NCI-H345 treated with DMSO at 0.1 percent for 48 hours (cell line): ENCODE measurements around the gene DNM3.

Experiments
- DNase-seq: peaks from one replicate; lab custom pipeline; 2025; ENCODE audit not compliant: unreplicated experiment; lab: John Stamatoyannopoulos, UW

The DNM3 gene

DNA sequence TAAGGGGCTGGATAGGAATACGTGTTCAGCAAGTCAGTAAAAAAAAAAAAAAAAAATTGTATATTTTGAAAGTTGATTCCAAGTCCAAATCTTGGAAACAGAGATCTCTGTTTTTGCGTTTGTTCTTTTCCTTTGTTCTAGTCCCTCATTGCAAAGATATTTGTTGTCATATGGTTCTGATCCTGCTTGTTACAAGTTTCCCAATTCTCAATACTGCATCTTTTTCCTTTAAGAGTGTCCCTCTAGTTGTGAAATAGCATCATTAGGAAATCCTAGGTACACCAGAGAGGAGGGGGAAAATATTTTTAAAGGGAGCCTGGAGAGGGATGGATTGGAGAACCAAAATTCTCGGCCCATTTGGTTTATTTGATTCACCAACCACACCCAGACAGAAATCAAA is 426.9 kb downstream of the DNM3 start:
- DNase-seq: no peak

DNA sequence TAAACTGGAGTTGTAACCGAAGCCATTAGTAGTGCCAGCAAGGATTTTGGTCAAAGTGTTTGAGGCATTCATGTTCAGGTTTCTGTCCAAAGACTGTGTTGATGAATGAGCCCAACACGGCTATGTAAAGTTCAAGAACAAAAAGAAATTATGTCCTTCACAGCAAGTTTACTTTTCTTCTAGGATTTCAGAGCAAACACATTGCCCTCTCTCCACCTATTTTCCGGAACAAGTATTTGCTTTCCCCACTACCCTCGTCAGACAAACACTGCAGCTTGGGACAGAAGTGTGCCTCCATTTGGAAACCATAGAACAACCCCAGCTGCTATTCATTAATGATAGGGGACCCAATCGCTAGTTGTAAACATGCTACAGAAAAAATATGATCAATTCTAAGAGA is 427.8 kb downstream of the DNM3 start:
- no peak for DNase-seq

DNA sequence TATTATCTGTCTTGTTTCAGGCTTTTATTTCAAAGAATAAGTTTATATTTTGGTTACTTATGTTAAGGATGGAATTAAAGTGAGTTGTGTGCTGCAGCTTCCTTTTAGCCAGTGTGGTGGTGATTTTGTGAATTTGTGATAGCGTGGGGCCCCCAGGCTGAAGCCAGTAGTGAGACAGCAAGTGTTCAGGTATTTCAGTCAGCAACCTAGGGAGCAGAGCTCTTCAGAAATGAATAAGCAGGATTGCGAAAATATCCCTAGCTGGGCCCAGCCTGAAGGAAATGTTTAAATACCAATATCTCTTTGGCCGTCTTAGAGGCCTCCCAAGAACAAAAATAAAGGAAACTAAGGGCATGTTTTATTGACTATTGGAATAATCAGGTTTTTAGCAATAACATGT is 428.3 kb downstream of the DNM3 start:
- no peak for DNase-seq

DNA sequence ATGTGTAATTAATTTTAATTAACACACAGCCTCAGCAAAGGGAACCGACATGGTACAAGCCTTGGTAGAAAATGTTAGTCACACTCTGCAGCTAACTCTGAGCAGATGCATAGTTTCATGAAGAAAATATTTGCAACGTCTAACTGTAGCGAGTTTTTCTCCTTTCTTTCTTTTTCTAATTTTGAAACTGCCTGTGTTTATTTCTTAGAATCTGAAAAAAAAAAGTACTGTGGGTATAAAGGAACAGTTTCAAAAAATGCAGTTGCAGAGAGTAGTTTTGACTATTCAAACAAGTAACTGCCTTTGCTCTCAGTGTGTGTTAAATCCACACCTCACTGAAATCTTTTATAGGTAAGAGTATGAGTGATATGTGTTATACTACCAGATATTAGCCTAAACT is 429.3 kb downstream of the DNM3 start:
- no peak for DNase-seq

DNA sequence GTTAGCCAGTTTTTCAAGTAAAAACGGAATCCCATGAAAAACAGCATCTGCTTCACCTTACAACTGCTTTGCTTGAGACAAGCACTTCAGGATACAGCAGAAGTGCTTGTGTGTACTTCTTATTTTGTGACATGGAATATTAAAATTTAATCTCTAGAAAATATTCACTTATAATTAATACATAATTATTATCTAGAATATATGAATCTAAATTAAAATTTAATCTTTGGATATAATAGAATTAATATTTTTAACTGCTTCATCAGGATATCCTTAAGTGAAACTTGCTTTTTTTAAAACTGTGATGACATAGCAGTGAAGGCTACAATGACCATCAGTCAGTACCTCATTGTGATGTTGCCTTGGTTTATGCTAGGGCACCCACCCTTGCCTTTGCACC is 430.8 kb downstream of the DNM3 start:
- DNase-seq: no peak

DNA sequence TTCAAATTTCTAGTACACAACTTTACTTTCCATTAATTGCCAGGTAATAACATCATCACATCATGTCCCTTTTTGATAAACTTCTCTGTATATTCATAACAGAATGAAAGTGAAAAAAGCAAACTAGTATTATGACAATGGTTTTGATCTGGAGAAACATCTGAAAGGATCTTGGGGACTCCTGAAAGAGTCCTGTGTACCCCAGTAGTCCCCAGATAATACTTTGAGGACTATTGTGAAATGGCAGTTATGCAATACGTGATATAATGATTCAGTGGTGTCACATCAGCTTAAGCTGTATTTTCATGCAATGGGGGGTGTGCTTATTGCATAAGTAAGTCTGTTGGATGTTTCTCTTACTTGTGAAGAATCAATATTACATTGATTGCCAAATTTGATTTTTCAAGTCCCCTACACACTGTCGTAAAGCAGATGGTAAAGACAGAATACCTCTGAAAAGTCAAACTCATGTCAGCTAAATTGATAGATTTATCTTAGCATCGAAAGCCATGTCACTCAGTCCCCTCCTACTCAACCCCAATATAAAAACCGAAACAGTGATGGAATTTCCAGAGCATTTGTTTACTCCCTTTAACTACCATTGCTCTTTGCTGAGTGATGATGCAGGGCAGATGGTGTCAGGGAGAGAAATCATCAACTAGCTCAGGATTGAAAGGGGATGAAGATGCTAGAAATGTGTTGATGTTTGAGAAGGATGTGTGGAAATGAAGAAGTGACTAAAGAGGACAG is 432.5 kb downstream of the DNM3 start:
- no peak for DNase-seq

DNA sequence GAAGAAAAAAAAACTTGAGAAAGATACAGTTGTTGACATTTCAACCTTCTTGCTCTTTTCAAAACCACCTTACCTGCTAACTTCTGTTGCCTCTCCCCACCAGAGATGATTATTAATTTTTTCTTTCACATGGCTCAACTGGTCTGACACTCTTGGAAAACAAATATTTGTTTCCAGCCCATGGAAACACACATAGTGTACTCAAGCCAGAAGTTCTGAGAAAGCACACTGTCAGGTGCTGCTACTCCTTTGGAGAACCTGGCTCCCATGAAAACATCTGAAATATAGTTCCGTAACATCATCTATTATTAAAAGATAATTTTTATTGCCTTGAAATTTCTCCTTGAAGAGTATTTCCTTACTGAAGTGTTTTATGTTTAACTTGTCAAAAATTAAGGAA is 434.2 kb downstream of the DNM3 start:
- DNase-seq: no peak

DNA sequence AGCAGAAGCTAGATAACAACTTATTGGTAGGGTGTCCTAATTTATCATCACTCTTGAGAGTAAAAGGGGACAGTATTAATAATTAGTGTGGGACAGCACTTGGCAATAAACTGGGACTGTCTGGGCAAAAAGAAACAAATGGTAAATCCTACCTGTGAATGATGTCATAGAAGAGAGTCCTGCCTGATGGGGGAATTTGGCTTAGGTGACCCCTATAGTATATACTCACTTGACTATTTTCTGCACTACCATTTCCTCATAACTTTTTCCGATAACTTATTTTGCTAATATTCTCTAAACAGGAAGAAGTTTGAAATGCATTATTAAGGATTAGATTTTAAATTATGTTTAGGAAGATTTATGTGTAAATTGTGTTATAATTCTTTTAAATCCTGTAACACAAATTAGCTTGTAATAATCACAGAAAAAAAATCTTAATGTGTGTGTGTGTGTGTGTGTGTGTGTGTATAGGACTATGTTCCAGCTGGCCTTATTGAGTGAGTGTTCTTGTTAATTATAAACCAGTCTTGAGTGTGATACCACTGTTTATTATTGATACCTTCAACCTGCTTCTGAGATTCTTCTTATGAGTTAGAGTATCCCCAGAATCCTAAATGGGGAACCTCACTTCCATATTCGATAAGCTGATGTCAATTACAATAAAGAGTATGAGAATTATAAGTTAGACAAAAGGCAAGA is 435.0 kb downstream of the DNM3 start:
- no peak for DNase-seq

DNA sequence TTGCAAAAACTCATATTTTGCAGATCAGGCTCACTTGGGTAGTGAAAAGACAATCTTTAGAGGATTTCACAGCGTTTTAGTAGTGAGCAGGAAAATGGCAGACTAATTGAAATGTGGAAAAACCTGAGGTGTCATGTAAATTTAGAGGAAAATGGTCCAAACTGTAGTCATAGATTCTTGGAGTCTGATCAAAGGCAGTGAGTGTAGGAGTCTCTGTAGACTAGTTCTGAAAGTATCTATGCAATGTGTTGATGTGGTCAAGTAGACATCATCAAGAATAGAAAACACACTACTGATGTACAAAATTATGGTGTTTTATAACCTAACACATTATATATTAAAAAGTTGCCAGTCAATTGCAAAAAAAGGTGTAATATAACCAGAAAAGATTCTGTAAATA is 436.0 kb downstream of the DNM3 start:
- DNase-seq: no peak

DNA sequence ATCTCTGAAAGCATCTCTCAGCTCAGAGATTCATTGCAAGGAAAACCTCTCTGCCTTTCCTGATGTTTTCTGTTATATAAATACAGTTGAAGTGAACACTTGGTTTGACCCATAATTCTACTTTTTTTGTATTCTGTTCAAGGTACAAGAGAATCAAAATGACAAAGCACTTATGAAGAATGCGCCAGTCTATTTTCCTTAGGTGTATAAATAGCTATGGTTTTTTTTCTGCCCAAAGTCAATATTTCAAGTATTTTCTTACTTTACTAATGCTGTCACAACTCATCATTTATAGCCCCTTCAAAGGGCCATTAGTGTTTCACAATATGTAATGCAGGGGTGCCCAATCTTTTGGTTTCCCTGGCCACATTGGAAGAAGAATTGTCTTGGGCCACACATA is 436.7 kb downstream of the DNM3 start:
- DNase-seq: no peak

DNA sequence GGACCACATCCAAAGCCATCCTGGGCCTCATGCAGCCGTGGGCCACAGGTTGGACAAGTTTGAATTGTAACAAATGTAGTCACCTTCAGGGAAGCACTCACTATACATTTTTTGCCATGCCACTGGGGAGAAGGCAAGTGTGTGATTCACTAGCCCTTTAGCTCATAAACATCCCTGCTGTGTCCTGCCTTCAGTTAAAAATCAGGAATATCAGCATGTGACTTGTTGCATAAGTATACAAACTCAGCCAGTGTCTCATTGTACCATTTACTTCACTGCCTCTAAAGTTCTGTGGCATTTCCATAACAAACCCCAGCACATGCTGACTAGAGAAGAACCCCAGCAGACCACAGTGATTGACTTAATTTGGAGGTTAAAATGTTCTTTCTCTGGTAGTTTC is 437.2 kb downstream of the DNM3 start:
- no peak for DNase-seq

DNA sequence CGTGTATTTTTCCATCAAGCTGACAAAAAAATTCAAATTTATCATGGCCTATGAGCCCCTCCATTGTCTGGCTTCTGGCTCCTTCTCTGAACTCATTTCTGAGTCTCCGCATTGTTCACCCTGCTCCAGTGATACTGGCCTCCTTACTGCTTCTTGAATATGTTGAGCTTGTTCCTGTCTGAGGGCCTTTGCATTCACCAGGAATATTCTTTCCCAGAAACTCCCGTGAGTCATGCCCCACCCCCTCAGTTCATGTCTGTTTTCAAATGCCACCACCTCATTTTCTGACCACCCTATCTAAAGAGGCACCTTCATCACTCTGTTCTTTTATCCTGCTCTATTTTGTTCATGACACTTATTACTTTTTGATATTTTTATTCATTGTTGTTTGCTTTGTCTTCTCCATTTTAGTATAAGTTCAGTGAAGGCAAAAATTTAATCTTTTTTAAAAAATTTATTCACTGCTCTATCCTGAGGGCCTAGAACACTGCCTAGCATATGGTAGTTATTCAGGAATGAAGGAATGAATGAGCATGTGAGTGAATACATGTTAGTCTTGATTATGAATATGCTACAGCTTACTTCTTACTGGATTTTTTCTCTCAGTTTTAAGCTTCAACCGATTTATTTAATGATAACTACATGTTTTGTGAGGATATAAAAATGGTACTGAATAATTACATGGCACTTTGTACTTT is 438.8 kb downstream of the DNM3 start:
- no peak for DNase-seq

DNA sequence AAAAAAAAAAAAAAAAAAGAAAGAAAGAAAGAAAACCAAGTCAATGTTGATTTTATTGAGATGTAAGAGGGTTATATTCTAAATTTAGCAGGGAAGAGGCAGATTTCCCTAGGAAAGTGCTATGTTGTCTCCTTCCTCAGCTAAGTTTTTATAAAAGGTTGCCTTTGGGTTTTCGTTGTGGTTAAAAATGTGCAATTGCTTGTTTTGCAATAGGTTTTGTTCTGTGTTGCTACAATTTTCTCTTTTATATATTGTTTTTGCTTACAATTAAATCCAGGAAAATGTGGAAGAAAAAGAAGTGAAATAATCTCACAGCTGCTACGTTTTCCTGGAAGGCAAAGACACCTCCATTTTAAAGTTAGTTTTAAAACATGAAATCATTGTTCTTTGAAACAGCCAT is 442.5 kb downstream of the DNM3 start:
- DNase-seq: no peak

DNA sequence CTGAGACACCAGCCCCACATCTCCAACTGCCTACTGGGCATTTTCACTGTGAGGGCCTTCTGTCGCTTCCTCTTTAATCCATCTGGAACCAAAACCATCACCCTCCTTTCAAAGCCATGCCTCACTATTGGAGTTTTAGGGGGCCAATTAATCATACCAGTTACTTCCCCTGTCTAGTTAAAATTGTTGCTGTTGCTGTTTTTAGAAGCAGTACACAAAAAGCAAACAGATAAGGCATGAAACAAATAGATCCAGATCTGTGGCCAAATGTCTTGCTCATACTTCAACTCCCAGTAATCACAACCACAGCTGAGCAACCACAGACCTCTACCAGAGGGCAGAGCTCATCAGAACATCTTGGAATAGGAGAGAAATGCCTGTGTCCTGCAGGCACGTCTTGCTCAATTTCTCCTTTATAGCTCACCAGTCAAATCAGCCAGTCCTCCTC is 445.4 kb downstream of the DNM3 start:
- no peak for DNase-seq

DNA sequence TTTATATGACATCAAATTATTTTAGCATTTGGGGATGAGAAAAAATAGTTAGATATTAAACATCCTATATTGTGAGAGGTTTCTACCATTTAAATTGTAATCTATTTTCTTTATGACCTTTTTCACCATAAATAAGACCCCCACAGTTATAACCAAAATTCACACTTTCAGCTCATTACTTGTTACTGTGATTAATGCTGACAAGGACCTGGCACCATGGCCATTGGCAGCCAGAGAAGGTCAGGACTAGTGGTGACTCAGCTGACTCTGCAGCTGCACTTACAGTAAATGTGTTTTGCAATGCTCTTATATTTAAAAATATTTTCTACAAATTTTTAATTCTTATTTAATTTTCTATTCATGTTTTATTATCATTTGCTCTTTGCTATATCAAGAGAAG is 445.9 kb downstream of the DNM3 start:
- no peak for DNase-seq

DNA sequence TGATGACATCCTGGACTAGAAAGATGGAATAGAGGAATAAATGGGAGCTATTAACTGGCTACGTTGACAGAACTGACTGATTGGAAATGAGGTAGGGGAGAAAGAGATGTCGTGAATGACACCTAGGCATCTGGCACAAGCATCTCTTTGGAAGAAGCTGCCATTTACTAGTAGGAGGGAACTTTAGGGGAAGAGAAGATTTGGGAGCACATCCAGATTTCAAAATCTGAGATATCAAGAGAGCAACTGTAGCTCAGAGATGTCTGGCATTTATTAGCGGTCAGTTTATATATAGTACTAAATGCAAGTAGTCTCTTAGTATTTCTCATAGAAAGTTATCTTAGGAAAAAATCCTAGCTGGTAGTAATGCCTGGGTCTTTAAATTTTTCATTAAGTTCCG is 447.3 kb downstream of the DNM3 start:
- no peak for DNase-seq

DNA sequence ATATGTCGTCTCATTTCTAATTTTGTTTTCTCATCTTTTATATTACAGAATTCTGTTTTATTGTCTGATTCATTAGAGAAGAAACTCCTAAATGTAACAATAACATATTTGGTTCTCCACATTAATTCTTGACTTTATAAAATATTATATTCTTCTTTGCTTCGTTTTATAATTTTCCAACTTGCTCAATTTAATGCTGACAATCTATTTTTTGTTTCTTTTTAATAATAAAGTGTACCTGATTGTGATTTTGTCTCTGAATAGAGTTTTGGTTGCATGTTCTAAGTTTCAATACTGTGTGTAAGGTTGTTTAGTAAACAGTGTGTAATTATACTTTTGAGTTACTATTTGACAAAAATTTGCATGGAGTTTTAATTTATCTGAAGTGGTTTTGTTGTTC is 448.1 kb downstream of the DNM3 start:
- DNase-seq: no peak

DNA sequence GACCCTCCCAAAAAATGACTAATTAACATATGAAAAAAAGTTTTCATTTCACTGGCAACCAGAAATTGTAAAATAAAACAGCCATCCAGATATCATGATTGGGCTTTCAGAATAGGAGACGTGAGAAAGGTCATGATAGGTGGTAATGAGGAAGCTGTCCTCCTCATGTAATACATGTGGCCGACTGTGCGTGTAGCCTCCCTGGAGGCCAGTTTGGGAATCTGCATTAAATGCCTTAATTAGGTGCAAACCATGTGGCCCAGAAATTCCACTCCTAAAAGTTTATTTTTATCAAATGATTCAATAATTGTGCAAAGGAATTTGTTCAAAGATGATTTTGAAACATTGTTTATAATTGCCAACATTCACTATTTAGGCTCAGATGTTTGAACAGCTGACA is 451.5 kb downstream of the DNM3 start:
- DNase-seq: no peak

DNA sequence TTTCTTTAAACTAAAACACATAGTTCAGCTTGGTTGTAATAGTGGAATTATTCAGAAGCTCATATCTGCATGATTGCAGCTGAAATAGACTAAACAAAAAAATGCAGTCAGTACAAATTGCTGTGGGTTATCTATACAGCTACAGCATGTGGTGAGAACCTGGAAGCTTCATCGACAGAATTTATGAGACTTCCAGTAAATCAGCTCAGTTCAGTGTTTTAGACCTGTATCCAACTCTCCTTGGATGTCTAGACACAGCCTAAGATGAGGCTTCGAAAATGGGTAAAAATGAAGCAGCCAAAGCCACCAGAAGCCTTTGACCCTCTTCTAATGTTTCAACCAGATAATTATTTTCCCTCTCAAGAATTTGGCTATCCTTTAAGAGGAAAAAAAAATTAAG is 452.1 kb downstream of the DNM3 start:
- no peak for DNase-seq

DNA sequence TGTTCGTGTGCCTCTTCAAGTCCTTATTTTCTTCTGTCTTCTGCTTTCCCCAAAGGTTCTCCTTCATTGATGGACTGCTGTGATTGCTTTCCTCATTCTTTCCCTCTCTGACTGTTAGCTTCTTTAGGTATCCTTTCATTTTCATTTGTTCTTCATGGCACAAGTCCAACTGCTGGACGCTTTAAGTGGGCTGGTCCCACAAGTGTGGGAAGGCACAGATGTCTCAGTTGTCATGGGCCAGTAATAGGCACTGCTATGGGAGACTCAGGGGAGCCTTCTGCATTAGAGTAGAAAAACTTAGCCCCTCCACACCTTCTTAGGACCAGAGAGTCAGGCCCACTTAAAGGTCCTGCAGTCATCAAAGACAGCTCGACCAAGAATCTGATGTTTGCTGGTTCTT is 456.8 kb downstream of the DNM3 start:
- no peak for DNase-seq

DNA sequence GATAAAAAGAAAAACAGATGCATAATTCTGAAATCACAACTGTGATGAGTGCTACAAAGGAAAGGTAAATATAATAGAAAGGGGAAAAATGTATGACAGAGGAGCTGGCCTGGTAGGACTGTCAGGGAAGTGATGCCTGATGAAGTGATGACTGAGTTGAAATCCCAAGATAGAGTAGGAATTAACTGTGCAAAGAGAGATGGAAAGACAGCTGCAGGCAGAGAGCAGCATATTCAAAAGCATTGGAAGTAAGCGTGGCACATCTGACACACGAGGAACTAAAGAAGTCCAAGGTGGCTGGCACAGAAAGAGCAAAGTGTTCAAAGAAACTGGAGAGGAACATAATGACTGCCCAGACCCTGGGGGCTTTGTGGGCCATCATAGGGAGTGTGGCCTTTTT is 457.6 kb downstream of the DNM3 start:
- DNase-seq: no peak

DNA sequence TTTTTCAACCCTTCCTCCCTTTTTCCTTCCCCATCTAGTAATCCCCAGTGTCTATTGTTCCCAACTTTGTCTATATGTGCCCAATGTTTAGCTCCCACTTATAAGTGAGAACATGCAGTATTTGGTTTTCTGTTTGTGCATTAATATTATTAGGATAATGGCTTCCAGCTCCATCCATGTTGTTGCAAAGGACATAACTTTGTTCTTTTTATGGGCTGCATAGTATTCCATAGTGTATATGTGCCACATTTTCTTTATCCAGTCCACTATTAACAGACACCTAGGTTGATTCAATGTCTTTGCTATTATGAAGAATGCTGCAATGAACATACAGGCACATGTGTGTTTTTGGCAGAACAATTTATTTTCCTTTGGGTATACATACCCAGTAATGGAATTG is 458.2 kb downstream of the DNM3 start:
- no peak for DNase-seq
